Stimulated activated CD8-positive, alpha-beta memory T cell treated with anti-CD3 and anti-CD28 coated beads, Interleukin-7, amount 100 ng/mL, for 4 hours (primary cell): ENCODE results near the gene SOWAHD.
"Not testable (repeated sequence)": the region's sequence is repeated elsewhere in the genome, so short reads cannot be mapped to it uniquely, and the experiment has no call there.

Source experiments
- DNase-seq, 2 donors: peaks; one replicate each; pipeline ENCODE4 v3.0.0-alpha.2; 2020; ENCODE audit warnings: low read depth in 2 of 2

The SOWAHD gene

DNA sequence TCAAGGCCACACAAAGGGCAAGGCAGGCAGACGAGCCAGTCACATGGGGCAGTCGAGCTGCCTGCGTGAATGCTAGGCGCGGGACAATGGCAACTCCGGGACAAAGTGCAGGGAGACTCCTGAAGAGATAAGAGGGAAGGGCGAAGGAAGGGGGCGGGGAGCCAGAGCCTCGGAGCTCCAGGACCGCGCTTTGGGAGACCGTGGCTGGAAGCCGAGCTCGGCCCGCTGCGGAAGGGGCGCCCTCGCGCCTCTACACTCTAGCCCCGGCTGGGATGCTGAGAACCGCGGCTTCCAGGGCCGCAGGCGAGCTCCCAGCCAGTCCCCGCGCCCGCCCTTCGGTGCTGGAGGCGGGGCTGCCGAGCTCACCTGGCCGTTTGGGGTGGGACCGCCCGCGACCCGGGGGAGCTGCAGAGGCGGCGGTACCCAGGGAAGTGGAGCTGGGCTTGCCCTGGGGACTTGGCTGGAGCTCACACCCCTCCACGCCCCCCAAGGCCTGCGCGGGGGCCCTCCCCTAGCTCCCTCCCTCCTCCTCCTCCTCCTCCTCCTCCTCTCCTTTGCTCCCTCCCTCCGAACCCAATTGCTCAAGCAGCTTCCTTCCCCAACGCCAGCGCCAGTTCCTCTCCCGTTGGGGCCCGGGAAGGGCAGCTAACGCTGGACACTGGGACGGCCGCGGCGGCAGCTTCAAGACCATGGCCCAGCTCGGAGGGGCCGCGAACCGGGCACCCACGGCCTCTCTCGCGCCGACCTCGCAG, at the start of gene SOWAHD:
TSS of gene SOWAHD (plus strand) at position 610 of the 752 bp plus-strand sequence. CDS start at position 690, 80 bp downstream.
- no peak for DNase-seq

GRCh38 chrX:119708936-119709335, 49.5 kb upstream of the SOWAHD start:
- no peak for DNase-seq

DNA sequence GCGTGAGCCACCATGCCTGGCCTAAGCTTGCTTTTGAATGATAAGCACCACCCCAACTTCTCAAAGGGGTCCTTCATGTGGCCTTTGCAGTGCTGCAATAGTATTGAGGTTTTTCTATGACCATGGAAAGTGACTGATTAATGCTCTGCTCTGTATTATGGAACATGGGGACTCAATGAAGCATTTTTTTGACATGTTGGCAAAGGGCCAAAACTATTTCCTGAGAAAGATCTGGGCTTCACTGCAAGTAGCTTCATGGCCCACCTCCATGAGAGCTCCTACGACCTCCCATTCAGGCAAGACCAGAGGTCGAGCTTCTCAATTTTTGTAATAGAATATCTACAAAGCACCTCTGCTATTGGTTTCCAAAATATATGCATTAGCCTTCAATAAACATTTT, 48.8 kb upstream of the SOWAHD start:
- no peak for DNase-seq

DNA sequence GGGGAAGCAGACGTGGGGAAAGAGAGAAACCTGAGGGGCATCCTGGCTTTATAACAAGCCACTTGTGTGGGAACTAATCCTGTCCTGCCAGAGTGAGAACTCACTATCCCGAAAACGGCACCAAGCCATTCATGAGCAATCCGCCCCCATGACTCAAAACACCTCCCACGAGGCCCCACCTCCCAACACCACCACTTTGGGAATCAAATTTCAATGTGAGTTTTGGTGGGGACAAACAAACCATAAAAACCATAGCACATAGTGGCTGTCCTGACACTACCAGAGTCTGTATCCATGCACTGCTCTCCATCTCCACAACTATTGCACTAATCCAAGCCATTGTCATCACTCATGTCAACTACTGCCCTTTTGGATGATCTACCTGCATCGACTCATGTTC, 36.9 kb upstream of the SOWAHD start:
- no peak for DNase-seq

- no peak for DNase-seq
Observed at GRCh38 chrX:119721926-119722325, 36.5 kb upstream of the SOWAHD start.

GRCh38 chrX:119726900-119727555, 31.4 kb upstream of the SOWAHD start:
- DNase-seq = no peak

DNA sequence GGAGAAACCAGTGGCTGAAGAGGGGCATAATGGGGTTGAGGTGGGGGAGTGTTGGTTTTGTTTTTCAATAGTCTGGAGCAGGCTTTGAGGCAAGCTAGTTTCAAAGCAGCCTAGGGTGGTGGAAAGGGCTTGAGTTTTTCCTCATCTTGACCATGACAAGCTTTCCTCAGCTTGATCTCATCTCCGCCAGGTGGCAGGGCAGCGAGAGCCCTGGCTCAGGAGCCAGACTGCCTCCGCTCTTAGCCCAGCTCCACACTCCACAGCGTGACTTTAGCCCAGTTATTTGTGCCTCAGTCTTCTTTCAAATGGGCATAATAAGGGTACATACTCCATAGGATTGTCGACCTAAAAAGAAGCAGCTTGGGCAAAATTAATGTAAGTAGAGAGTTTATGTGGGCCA, 29.9 kb upstream of the SOWAHD start:
- no peak for DNase-seq

- DNase-seq = peak; percentile 37 to 50
Observed at GRCh38 chrX:119729408-119730201, 28.8 kb upstream of the SOWAHD start.

- no peak for DNase-seq
Observed at GRCh38 chrX:119734897-119735339, 23.5 kb upstream of the SOWAHD start.

DNA sequence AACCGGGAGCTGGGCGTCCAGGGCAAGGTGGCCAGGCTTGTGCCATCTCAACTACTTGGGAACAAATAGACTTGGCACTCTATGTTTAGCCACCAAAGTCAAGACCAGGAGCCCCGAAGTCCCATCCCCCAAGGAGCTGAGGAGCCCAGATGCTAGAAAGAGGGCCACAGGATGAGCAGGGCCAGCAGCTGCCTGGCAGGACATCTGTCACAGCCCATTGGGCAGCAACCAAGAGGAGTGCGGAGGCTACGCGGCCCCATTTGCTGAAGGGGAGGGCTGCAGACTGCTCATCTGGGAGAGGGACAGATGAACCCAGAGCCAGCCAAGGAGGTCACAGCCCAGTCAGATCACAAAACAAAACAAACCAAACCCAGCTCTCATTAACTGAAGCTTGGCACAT, 22.9 kb upstream of the SOWAHD start:
- DNase-seq = no peak

- no peak for DNase-seq
Observed at GRCh38 chrX:119736206-119736764, 22.1 kb upstream of the SOWAHD start.

DNA sequence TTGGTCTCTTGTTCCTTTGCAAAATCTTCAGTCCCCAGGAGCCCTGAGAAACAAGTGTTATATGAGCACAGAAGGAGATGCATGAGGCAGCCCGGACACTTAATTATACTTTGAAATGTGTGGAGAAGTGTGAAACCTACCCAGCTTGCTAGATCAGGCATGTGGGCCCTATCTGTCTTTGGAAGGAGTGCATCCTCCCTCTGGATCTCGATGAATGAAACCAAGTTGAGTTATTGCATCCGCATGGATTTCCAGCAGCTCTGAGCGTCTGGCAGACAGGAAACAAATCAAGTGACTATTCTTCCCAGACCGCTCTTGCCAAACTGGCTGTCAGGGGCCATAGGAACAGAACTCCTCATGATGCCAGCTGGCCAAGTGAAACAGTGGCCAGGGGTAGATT, 19.6 kb upstream of the SOWAHD start:
- DNase-seq = no peak

DNA sequence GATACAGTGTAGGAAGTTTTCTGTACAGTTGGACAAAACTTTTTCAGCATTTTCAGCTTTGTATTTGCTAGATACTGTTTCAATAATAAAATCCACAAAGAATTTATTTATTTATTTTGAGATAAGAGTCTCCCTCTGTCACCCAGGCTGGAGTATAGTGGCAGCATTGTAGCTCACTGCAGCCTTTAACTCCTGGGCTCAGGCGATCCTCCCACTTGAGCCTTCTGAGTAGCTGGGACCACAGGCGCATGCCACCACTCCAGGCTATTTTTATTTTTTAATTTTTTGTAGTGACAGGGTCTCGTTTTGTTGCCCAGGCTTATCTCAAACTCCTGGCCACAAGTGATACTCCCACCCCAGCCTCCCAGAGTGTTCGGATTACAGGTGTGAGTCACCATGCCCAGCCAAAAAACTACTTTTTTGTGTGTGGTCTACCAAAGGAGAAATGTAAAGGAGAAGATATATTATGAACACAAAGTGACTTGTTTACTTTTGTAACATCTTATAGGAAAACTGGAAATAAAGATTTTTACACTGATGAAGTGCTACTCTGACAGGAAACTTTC, 13.0 kb upstream of the SOWAHD start:
- no peak for DNase-seq

- DNase-seq = not testable (repeated sequence)
Observed at GRCh38 chrX:119750131-119750530, 8.3 kb upstream of the SOWAHD start.

DNA sequence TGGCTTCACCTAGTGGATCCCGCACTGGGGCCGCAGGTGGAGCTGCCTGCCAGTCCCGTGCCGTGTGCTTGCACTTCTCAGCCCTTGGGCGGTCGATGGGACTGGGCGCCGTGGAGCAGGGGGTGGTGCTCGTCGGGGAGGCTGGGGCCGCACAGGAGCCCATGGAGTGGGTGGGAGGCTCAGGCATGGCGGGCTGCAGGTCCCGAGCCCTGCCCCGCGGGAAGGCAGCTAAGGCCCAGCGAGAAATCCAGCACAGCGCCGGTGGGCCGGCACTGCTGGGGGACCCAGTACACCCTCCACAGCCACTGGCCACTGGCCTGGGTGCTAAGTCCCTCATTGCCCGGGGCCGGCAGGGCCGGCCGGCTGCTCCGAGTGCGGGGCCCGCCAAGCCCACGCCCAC, 7.6 kb upstream of the SOWAHD start:
- DNase-seq = not testable (repeated sequence)

DNA sequence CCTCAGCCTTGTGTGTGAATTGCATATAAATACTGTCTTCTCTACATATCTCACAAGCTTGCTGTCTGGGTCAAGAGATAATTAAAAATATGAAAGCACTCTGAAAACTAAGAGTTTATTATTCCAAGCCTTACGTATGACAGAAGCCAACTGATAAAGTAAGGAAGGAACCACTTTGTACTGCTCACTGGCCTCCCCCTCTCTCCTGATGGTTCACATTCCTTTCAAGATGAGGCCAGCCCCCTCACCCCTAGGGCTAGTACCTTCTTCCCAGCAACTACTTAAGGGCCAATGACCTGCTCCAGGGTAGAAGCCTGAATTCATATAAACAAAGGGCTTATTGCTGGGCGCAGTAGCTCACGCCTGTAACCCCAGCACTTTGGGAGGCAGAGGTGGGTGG, 5.4 kb upstream of the SOWAHD start:
- DNase-seq = no peak

DNA sequence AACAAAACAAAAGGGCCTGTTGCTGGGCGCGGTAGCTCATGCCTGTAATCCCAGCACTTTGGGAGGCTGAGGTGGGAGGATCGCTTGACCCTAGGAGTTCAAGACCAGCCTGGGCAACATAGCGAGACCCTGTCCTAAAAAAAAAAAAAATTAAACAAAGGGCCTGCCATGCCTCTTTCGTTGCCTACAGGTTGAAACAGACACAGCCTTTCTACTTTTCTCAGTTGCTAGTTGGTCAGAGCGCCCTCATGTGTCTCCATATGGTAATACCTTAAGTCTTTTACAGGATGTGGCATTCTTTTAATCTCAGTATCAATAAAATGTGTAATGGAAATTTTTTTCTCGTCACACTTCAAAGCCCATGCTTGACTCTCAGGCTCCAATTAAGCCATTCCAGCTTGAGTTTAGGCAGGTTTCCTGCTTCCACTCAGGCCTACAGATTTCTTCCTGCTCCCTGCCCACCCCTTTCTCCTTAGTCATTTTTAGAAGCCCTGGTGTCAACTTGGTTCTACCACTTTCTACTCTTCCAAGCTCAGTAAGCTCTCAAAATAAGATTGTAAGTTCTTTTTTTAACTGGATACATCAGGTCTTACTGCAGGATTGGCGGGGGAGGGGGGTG, 4.6 kb upstream of the SOWAHD start:
- peak in 1 of 2 donors; percentile 17 for DNase-seq

GRCh38 chrX:119755981-119756533, 2.3 kb upstream of the SOWAHD start:
- peak in 1 of 2 donors; percentile 3 for DNase-seq

GRCh38 chrX:119756926-119757635, 1.3 kb upstream of the SOWAHD start:
- DNase-seq = no peak

DNA sequence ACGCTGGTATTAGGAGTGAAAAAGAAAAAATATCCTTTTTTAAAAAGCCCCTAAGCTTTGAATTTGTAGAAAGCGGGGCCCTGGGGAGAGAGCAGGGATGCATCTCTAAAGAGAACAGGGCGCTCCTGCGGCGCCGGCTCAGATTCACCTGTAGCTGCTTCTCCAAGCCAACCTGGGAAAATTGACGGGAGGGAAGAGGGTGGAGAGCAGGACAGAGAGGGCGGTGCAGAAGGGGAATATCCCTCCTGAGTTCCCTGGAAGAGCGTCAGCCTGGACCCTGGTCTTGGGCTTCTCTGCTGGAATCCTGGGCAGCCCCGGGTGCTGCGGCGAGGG, 776 bp upstream of the SOWAHD start:
- DNase-seq = no peak
